HG03159 (cell line): ENCODE results near the gene EP400.
A peak's percentile ranks its signal among the peaks of the same experiment; 100 is the strongest.
"Not testable (repeated sequence)": the region's sequence is repeated elsewhere in the genome, so short reads cannot be mapped to it uniquely, and the experiment has no call there.

ENCODE experiments used
- ATAC-seq: cut with Tn5 transposase; IDR thresholded peaks from one replicate; pipeline ENCODE4 v1.9.1; 2021; ENCODE audit warnings: mild to moderate bottlenecking, moderate library complexity; ENCODE audit not compliant: unreplicated experiment

The EP400 gene

DNA sequence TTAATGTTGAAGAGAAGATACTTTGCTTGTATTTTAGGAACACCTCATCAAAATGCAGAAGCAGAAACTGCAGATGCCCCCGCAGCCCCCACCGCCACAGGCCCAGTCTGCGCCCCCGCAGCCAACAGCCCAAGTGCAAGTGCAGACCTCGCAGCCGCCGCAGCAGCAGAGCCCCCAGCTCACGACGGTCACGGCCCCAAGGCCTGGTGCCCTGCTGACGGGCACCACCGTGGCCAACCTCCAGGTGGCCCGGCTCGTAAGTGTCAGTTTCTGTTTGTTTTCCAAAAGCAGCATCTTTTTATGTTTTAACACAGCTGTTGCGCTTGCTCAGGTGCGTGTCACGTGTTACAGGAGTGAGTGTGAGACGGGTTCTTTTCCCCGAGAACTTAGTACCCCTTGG lies 114.9 kb downstream of the EP400 start:
- ATAC-seq = no peak

DNA sequence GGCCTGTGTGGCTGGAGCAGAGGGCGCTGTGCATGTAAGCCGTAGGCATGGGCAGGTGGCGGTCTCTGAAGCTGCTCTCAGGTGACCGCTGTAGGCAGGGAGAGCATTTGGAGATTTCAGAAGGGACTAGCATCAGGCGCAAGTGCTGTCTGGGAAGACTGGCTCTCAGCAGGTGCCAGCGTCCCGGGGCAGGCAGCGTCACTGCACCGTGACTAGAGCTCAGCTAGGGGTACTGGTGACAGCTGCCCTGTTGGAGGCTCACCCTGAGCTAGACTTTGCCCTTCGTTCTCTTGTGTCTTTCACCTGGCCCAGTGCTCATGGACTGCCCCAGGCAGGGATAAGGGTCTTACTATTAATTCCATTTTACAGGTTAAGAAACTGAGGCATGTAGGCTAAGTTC lies 115.5 kb downstream of the EP400 start:
- ATAC-seq = no peak

DNA sequence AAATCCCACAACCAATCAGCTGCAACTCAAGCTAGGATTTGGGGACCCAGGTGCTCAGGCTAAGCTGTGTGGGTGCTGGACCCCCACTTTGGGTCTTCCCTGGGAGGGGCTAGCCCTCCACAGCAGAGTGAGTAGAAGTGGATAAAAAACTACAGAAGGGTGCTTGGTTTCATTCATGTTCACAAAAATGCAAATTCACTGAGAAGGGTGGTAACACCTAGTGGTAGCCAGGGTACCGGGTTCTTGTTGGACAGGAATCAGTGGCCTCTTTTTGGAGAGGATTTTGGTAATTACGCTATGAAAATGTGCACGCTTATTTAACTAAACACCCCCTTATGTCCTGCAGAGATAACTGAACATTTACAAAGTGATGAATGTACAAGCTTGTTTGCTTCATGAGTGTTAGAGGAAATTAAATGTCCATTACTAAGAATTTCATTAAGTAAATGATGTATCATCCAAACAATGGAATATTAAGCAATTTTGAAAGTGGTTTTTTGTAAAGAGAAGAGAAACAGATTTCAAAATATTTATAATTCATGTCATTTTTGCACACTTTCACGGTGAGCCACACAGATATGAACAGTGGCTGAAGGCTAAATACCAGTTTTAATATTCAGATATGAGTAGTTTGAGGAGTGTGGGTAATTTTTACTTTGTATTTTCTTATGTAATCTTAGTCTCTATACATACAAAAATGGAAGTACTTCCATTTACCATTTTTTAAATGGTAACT lies 116.0 kb downstream of the EP400 start:
- no peak for ATAC-seq

DNA sequence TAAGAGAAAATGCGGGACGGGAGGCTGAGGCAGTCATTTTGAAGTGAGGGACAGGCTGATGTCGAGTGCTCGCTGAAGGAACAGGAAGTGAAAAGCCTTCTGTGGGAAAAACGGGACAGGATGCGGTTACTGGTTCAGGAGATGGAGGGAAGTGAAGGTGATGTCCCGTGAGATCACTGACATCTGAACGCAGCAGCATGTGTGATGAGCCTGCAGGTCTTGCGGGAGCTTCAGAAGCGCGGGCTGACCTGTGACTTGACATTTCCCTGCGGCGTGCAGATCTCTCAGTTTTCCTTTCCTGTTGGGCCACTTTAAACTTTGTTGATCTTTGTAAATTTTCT lies 116.6 kb downstream of the EP400 start:
- ATAC-seq = no peak

DNA sequence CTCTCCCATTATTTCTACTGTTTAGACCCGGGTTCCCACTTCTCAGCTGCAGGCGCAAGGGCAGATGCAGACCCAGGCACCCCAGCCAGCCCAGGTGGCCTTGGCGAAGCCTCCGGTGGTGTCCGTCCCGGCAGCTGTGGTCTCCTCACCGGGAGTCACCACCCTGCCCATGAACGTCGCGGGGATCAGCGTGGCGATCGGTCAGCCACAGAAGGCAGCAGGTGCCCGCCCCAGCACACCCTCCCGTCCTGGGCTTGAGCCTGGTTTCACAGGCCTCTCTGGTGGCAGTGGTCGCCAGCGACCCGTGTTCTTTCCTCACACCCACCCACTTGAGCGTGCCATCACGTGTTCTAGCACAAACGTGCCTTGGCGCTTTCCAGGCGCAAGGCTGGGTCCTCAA lies 117.0 kb downstream of the EP400 start:
- no peak for ATAC-seq

DNA sequence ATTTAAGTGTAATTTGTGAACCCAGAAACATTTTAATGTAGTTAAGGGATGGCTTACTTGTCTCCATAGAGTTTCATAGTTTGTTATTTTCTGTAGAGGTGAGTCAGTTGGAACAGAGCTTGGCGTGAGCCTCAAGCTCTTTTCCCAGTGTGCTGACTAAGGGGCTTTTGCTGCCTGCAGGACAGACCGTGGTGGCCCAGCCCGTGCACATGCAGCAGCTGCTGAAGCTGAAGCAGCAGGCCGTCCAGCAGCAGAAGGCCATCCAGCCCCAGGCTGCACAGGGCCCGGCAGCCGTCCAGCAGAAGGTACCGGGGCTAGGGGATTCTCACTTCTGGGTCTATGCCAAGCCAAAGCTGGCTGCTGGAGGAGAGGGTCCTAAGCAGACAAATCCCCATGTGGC lies 117.4 kb downstream of the EP400 start:
- no peak for ATAC-seq

DNA sequence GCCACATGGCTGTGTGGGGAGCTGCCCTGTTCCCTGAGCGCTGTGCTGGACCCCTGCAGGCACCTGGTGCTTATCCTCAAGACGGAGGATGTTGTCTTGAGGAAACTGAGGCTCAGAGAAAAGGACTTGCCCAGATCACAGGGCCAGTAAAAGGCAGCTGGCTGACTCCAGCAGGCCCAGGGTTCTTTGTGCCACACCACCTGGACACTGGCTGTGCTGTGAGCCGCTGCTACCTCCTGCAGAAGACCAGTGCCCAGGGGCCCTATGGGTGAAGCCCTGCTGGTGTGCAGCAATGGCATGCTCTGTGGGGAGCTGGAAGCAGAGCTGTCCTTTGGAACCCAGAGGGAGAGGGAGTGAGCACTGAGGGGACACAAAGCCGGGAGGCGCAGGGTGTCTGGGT lies 118.5 kb downstream of the EP400 start:
- no peak for ATAC-seq

DNA sequence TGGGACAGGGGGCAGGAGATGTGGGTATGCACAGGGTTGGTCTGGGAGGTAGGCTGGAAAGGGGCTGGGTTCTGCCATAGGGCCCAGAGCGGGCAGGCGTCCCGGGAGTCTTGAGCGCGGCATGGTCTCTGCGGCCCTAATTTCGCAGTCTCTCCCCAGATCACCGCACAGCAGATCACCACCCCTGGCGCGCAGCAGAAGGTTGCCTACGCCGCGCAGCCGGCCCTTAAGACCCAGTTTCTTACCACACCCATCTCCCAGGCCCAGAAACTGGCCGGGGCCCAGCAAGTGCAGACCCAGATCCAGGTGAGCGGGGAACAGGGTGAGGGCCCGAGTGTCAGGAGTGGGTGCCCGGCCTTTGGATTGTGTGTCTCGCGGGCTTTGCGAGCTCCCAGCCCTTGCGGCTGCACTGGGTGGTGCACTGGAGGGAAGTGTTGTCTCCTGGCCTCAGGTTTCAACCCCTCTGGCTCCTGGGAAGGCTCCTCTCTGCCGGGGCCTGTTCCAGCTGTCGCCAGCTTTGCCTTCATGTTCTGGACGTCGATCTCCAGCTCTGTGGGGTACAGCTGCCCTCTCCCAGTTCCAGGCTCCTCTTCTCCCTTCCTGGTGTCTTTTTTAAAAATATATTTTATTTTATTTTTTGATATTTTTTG lies 119.7 kb downstream of the EP400 start:
- no peak for ATAC-seq

DNA sequence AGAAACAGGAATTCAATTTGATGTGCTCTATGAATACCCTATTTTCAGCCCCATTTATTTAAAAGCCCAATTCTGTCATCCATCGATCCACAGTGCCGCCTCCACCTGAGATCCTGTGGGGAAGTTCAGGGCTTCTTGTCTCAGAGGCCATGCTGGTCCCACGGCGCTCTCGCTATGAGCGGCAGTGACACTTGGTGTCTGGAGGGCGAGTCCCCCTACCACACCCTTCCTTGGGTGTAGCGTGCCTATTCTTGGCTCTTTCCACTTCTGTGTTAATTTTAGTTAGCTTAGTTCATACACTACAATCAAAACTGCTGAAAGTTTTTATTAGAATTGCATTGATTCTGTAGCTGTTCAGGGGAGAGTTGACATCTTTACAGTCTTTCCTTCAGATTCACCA lies 120.6 kb downstream of the EP400 start:
- no peak for ATAC-seq

DNA sequence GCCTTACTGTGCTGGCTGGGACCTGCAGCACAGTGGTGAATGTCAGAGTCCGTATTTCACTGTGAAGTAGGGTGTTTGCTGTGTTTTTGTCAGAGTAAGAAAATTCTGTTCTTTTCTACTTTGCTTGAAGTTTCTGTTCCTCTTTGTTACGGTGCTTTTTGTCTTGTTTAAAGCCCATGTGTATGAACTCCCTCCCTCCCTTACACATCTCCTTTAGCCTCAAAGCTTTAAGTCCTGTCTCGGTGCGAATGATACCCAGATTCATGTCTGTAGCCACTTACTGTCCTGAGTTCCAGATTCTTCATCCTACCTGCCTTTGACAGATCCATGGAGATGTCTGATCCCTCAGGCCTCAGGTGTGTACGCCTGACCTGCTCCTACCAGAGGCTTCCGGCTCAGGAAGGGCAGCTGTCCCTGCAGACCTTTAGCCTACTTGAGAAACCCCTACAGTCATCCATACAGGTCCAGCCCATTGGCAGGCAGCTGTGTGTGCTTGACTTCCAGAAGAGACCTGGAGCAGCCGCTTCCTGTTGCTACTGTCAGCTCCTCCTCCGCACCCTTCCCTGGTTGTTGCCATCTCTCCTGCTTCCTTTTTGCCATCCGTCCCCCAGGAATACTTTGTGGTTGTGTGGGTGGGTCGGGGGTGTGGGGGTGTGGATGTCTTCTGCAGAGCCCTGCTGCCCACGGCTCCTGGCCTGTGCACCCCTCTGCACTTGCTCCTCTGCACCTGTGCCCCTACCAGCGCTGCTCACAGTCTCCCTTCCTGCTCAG lies 121.5 kb downstream of the EP400 start:
- ATAC-seq = peak; percentile 87

DNA sequence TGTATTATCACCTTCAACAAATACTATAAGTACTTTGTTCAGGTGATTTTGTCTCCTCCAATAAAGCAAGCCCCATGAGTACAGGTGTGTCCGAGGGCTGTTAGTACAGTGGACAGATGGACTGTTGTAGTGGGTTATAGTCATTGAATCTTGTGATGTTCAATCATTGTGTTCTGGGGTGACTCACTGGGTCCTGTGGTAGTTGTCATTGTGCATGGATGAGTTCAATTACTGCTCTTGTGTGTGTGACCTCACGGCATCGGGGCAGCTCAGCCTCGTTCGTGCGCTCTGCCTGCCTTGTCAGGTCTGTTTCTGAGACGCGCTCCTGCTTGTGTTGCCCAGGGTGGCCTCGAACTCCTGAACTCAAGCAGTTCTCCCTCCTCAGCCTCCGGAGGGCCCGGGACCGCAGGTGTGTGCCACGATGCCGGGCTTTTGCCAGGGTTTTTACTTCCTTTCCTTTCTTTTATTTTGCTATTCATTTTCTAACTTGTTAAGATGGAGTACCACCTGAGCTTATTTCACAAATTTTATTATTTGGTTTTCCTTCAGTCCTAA lies 122.2 kb downstream of the EP400 start:
- ATAC-seq = no peak

DNA sequence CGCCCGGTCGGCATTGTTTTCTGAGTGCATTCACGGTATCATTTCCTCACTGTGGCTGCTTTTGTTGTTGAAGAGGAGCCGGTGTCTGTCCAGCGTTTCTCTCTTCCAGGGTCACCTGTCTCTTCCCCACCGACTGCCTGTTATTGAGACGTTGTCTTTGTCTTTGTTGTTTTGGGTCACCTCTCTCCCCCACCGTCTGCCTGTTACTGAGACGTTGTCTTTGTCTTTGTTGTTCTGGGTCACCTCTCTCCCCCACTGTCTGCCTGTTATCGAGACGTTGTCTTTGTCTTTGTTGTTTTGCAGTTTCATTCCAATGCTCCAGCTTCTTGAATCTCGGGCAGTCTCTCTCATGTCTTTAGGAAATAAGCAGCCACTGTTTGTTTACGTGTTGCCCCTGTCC lies 124.5 kb downstream of the EP400 start:
- no peak for ATAC-seq

DNA sequence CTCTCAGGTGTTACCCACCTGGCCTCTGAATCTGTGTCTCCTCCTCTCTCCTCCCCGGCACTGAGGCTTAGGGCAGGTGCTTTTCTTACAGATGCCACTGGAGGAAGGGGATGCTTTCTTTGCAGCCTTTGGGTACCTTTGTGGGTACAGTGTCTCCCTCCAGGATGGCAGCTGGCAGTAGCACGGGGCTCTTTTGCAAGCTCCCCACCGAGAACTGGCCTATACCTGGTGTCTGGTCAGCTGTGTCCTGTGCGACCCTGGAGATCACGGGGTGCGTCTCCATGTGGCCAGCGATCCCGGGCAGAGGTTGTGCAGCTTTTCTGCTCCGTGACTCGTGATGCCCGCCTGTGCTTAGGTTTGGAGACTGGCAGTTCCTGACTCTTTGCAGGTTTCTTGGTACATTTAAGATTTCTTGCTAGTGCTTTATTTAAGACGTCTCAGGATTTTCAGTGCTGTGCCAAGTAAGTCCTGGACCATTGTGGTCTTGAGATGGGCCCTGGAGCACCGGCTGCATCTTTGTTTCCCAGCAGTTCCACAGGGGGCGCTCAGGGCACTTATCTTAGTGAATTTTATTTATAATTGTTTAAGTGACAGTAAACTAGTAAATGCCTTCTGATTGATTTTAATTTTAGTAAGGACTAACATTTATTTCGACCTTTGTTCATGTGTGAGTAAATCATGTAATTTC lies 125.4 kb downstream of the EP400 start:
- no peak for ATAC-seq

DNA sequence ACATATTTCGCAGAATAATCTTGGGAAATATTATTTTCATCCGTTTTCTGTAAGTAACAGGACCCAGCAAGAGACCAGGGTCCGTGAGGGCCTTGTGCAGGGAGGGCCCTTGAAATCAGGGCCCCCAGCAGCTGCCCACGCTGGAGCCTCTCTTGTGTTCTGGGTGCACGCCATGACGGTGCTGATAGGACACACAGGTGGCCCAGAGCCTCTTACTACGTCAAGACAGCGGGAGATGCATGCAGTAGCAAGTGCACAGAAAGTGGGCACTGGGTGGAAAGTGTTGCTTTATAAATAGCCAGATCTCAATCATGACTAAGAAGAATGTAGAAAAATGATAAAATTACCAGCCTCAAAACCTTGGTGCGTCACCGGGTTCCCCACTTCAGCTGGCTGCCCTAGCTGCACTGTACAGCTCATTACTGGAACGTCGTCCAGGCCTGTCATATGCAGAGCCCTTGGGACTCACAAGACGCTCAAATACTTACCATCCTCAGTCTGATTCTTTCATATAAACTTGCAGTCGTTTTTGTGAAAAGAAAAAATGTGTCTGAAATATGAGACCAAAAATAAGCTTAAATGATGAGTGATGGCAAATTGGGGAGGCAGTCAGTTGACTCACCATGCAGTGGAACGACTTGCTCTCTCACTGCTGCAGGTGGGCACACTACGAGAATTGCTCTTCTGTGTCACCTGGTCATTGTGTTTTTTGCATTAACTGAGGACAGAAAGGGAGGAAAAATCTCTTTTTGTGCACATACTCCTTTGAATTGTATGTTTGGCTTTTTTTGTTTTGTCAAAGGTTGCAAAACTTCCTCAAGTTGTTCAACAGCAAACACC lies 126.2 kb downstream of the EP400 start:
- no peak for ATAC-seq

DNA sequence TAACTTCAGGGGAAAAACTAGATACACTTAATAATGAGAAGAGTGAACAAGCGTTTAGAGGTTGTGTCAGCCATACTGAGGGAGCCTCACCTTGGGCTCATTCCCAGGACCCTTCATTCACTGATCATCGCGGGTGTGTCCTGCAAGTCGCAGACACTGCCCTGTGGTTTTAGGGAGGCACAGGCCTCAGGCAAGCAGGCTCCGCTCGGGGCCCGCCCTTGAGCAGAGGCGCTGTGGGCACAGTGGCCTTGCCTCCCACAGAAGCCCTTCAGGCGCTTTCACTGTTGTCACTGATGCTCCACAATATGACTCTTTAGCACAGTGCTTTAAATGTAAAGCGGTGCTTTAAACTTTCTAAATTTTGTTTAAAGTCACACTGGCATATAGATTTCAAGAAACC lies 127.0 kb downstream of the EP400 start:
- ATAC-seq = no peak

DNA sequence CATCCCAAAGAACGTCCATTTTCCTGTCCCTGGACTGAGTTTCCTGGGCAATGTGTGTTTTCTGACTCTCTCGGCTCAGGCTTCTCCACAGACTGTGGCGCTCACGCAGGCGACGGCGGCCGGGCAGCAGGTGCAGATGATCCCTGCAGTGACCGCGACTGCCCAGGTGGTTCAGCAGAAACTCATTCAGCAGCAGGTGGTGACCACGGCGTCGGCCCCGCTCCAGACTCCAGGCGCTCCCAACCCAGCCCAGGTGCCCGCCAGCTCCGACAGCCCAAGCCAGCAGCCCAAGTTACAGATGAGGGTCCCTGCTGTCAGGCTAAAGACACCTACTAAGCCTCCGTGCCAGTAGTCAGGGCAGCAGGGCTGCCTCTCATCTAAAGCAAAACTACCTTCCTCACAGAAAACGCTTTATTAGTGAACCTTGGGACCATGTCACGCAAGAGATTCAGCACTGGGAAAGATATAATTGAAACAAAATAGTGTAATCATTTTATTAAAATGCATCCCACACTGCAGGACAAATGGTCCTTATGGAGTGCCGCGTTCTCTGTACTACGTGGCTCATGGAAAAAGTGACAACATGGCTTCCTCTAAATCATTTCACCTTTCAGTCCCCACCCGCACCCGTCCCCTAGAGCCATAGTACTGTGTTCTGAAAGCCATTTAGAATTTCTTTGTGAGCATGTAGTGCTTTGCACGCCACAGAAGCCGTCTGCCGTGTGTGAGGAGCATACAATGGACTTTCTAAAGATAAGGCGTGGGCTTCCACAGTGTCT lies 127.8 kb downstream of the EP400 start:
- ATAC-seq = no peak

DNA sequence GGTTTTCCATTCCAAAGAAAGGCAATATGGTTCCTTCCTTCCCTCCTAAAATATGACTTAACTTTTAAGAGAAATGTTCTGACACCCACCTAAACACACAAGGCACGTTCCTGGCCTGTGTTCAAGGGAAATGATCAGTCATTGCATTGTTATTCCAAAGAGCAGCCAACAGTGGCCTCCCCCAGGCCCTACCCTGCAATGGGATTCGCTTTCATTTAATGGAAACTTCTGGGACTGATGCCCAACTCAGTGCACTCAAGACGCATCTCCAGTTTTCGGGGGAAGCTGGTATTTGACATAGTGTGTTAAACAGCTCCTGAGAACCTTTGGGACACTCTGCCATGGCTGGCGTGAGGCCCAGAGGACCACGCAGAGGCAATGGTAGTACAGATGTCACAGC lies 128.4 kb downstream of the EP400 start:
- ATAC-seq = no peak

DNA sequence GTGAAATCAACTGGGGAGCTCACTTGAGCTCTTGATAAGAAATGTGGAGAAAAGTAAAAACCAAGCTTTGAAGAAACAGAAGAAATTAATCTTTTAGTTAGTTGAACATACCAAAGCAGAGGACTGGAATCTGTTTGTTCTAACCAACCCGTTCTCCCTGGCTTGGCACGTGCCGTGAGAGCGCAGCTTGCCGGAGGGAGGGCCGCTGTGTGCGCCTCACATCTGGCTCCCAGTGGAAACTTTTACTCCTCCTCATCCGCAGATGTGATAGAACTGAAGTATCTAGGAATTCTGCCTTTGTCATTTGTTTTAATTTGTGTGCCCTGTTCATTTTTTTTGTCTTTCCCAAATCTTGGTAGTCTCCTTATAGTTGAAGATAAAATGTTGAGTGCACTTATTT lies 129.5 kb downstream of the EP400 start:
- ATAC-seq = no peak

DNA sequence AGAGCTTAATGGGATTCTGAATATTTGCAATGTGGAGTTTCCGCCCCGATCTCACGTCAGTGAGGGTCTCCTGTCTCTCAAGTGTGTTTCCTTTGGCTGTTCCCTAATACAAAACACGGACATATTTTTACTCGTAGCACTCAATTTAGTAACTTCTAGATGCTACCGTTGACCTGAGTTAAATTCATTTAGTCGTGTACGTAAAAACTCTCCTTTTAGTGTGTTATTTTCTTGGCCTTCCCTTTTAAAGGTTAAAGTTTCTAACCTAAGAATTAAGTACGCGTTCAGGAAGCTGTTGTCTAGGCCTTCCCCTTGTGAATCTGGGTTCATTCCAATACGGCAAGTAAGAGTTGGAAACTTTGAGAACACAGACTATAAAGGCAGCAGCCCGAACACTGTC lies 130.0 kb downstream of the EP400 start:
- no peak for ATAC-seq

DNA sequence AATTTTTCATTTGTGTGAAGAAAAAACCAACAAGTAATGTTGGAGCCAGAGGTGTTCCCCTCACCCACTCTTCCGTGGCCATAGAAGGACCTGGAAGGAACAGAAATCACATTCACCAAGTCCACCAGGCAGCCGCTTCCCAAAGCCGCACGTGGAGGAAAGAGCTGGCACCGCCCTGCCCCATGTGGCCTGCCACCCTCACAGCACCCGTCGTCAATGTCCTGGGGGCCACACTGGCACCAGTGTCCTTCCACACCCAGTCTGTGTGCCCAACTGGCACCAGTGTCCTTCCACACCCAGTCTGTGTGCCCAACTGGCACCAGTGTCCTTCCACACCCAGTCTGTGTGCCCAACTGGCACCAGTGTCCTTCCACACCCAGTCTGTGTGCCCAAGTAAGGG lies 130.8 kb downstream of the EP400 start:
- ATAC-seq = not testable (repeated sequence)
